SK-N-SH treated with all-trans-retinoic acid at 6 μM for 48 hours (cell line): ENCODE results near the gene BCKDHB.

Experiments
- ATAC-seq: fragments of 200-7000 bp; cut with Tn5 transposase; 3 replicates; pipeline ENCODE4 v1.9.1; 2020; ENCODE audit warnings: mild to moderate bottlenecking, moderate library complexity
- ARNTL ChIP-seq: fragments of 450-650 bp; formaldehyde crosslinking; IDR thresholded peaks from 2 replicates; pipeline ENCODE4 v1.5.0; 2020; ENCODE audit warnings: low read depth, mild to moderate bottlenecking, moderate library complexity, borderline replicate concordance
- BACH2 ChIP-seq: fragments of 250-450 bp; sonication (Bioruptor Pico); IDR thresholded peaks from 2 replicates; pipeline ENCODE4 v1.9.0; 2021; ENCODE audit warnings: mild to moderate bottlenecking, borderline replicate concordance
- CSDC2 ChIP-seq: fragments of 250-450 bp; sonication (Bioruptor Pico); IDR thresholded peaks from 2 replicates; pipeline ENCODE4 v1.5.0; 2020; ENCODE audit warnings: mild to moderate bottlenecking, moderate library complexity
- ESRRG ChIP-seq: fragments of 250-450 bp; sonication (Bioruptor Pico); IDR thresholded peaks from 2 replicates; pipeline ENCODE4 v1.6.1; 2021; ENCODE audit warnings: mild to moderate bottlenecking
- GLIS3 ChIP-seq: fragments of 250-450 bp; sonication (Bioruptor Pico); IDR thresholded peaks from 2 replicates; pipeline ENCODE4 v1.5.0; 2020; ENCODE audit warnings: mild to moderate bottlenecking, moderate library complexity
- ISL1 ChIP-seq: fragments of 250-450 bp; sonication (Bioruptor Pico); IDR thresholded peaks from 2 replicates; pipeline ENCODE4 v2.1.2; 2022; ENCODE audit warnings: mild to moderate bottlenecking, moderate library complexity
- OSR1 ChIP-seq: fragments of 250-450 bp; sonication (Bioruptor Pico); IDR thresholded peaks from 2 replicates; pipeline ENCODE4 v1.8.0; 2022; ENCODE audit warnings: moderate library complexity, mild to moderate bottlenecking, inconsistent platforms
- PPARA ChIP-seq: fragments of 250-450 bp; sonication (Bioruptor Pico); IDR thresholded peaks from 2 replicates; pipeline ENCODE4 v1.5.0; 2020; ENCODE audit warnings: mild to moderate bottlenecking, borderline replicate concordance
- RARB ChIP-seq: fragments of 250-450 bp; sonication (Bioruptor Pico); IDR thresholded peaks from 2 replicates; pipeline ENCODE4 v1.8.0; 2021; ENCODE audit warnings: mild to moderate bottlenecking, moderate library complexity
- SNAI2 ChIP-seq: fragments of 250-450 bp; sonication (Bioruptor Pico); IDR thresholded peaks from 2 replicates; pipeline ENCODE4 v1.5.0; 2020; ENCODE audit warnings: mild to moderate bottlenecking, moderate library complexity
- TCF4 ChIP-seq: fragments of 250-450 bp; sonication (Bioruptor Pico); IDR thresholded peaks from 2 replicates; pipeline ENCODE4 v1.8.0; 2021; ENCODE audit warnings: mild to moderate bottlenecking, moderate library complexity, borderline replicate concordance
- TOX ChIP-seq: fragments of 250-450 bp; sonication (Bioruptor Pico); IDR thresholded peaks from 2 replicates; pipeline ENCODE4 v1.8.0; 2021; ENCODE audit warnings: mild to moderate bottlenecking, moderate library complexity, borderline replicate concordance
- ZC3H10 ChIP-seq: fragments of 250-450 bp; sonication (Bioruptor Pico); IDR thresholded peaks from 2 replicates; pipeline ENCODE4 v1.5.1; 2021; ENCODE audit warnings: mild to moderate bottlenecking, moderate library complexity
- ZFP3 ChIP-seq: fragments of 250-450 bp; sonication (Bioruptor Pico); IDR thresholded peaks from 2 replicates; pipeline ENCODE4 v1.5.0; 2020; ENCODE audit warnings: mild to moderate bottlenecking, moderate library complexity
- ZNF565 ChIP-seq: fragments of 450-650 bp; formaldehyde crosslinking; conservative IDR thresholded peaks from 2 replicates; pipeline ENCODE4 v1.5.0; 2020; ENCODE audit warnings: low read depth, mild to moderate bottlenecking, moderate library complexity
- ZNF70 ChIP-seq: fragments of 450-650 bp; formaldehyde crosslinking; IDR thresholded peaks from 2 replicates; pipeline ENCODE4 v1.5.0; 2020; ENCODE audit warnings: mild to moderate bottlenecking, moderate library complexity
- TF ChIP-seq, protein P1 (sequence below): fragments of 250-450 bp; sonication (Bioruptor Pico); IDR thresholded peaks from 2 replicates; pipeline ENCODE4 v1.5.1; 2020; ENCODE audit warnings: low read depth, mild to moderate bottlenecking, moderate library complexity
- TF ChIP-seq, protein P2 (sequence below): fragments of 250-450 bp; sonication (Bioruptor Pico); IDR thresholded peaks from 2 replicates; pipeline ENCODE4 v1.8.0; 2021; ENCODE audit warnings: low read depth, mild to moderate bottlenecking, moderate library complexity, borderline replicate concordance
- TF ChIP-seq, protein P3 (sequence below): fragments of 250-450 bp; sonication (Bioruptor Pico); IDR thresholded peaks from 2 replicates; pipeline ENCODE4 v1.8.0; 2020; ENCODE audit warnings: mild to moderate bottlenecking, moderate library complexity, borderline replicate concordance
- TF ChIP-seq, protein P4 (sequence below): fragments of 250-450 bp; sonication (Bioruptor Pico); IDR thresholded peaks from 2 replicates; pipeline ENCODE4 v1.5.0; 2020; ENCODE audit warnings: mild to moderate bottlenecking, moderate library complexity
- TF ChIP-seq, protein P5 (sequence below): fragments of 250-450 bp; sonication (Bioruptor Pico); IDR thresholded peaks from 2 replicates; pipeline ENCODE4 v1.5.1; 2021; ENCODE audit warnings: mild to moderate bottlenecking, moderate library complexity

BCKDHB gene

DNA sequence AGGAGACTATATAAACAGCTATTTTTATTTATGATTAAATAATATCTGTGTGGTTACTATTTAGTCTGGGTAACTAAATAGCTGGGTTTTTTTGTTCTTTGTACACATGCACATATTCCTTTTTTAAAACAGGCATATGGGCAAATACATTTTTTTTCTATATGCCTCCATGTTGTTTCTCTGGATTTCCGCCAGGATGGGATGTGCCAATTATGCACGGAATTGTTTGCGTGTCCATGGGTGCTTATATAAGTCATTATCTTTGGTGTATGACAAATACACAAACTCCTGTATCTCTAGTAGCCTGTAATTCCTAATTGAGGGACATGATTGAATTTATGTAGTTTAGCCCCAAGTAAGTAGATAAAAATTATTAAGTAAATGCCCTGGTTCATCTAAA, 226.9 kb downstream of the BCKDHB start:
- TF ChIP-seq ISL1 (CRISPR knock-in tag): no peak
- no peak for TF ChIP-seq TOX
- TF ChIP-seq CSDC2 (CRISPR knock-in tag): no peak
- ATAC-seq: no peak

DNA sequence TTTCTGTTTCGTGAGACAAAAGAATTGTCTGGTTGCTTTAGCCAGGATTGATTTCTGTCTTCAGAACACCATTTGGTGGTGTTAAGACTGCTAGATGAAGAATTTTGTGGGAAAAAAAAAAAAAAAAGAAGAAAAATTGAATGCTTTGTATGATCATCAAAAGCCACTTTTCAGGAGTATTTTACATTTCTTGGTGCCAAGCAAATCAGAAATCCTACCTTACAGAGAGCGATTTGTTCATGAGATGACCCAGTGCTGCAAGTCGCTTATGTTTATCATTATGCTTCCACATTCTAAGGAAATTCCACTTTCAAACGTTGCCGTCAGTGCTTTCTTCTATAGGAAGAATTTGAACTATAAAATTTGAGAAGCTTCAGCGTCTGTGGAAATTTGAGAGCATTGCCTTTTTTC, 228.7 kb downstream of the BCKDHB start:
- peak; percentile 44; the same call in 1 of the 3 replicates for ATAC-seq
- TF ChIP-seq TCF4 (no peak), PPARA (CRISPR knock-in tag) (no peak), TOX (no peak), OSR1 (CRISPR knock-in tag) (no peak), ARNTL (CRISPR knock-in tag) (no peak), ESRRG (CRISPR knock-in tag) (no peak), ZNF565 (CRISPR knock-in tag) (no peak)
- TF ChIP-seq, protein P1, sequence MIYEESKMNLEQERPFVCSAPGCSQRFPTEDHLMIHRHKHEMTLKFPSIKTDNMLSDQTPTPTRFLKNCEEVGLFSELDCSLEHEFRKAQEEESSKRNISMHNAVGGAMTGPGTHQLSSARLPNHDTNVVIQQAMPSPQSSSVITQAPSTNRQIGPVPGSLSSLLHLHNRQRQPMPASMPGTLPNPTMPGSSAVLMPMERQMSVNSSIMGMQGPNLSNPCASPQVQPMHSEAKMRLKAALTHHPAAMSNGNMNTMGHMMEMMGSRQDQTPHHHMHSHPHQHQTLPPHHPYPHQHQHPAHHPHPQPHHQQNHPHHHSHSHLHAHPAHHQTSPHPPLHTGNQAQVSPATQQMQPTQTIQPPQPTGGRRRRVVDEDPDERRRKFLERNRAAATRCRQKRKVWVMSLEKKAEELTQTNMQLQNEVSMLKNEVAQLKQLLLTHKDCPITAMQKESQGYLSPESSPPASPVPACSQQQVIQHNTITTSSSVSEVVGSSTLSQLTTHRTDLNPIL: no peak
- TF ChIP-seq, protein P2, sequence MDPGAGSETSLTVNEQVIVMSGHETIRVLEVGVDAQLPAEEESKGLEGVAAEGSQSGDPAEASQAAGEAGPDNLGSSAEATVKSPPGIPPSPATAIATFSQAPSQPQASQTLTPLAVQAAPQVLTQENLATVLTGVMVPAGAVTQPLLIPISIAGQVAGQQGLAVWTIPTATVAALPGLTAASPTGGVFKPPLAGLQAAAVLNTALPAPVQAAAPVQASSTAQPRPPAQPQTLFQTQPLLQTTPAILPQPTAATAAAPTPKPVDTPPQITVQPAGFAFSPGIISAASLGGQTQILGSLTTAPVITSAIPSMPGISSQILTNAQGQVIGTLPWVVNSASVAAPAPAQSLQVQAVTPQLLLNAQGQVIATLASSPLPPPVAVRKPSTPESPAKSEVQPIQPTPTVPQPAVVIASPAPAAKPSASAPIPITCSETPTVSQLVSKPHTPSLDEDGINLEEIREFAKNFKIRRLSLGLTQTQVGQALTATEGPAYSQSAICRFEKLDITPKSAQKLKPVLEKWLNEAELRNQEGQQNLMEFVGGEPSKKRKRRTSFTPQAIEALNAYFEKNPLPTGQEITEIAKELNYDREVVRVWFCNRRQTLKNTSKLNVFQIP (CRISPR knock-in tag): no peak
- TF ChIP-seq, protein P3, sequence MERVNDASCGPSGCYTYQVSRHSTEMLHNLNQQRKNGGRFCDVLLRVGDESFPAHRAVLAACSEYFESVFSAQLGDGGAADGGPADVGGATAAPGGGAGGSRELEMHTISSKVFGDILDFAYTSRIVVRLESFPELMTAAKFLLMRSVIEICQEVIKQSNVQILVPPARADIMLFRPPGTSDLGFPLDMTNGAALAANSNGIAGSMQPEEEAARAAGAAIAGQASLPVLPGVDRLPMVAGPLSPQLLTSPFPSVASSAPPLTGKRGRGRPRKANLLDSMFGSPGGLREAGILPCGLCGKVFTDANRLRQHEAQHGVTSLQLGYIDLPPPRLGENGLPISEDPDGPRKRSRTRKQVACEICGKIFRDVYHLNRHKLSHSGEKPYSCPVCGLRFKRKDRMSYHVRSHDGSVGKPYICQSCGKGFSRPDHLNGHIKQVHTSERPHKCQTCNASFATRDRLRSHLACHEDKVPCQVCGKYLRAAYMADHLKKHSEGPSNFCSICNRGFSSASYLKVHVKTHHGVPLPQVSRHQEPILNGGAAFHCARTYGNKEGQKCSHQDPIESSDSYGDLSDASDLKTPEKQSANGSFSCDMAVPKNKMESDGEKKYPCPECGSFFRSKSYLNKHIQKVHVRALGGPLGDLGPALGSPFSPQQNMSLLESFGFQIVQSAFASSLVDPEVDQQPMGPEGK: no peak
- TF ChIP-seq, all 23 proteins: peak for 0

DNA sequence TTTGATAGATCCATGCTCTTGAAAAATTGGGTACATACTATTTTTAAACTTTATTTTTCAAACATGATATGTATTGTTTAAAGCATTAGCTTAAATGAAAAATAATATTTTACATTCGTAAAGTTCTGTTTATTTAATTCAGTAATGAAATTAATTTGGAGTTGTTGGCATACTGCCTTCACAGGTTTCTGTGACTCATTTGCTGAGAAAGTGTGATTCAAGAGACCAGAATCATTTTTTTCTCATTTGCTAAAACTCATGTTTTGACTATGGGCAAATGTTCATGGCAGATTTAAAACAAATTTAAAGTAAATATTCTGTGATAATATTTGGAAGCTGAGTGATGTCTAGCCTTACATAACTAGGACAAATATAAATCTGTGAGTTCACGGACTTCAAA, 230.4 kb downstream of the BCKDHB start:
- TF ChIP-seq BACH2 (CRISPR knock-in tag) (no peak), ZC3H10 (CRISPR knock-in tag) (no peak), ARNTL (CRISPR knock-in tag) (no peak), ISL1 (CRISPR knock-in tag) (no peak), CSDC2 (CRISPR knock-in tag) (no peak), ZNF70 (CRISPR knock-in tag) (no peak)
- TF ChIP-seq, protein P4, sequence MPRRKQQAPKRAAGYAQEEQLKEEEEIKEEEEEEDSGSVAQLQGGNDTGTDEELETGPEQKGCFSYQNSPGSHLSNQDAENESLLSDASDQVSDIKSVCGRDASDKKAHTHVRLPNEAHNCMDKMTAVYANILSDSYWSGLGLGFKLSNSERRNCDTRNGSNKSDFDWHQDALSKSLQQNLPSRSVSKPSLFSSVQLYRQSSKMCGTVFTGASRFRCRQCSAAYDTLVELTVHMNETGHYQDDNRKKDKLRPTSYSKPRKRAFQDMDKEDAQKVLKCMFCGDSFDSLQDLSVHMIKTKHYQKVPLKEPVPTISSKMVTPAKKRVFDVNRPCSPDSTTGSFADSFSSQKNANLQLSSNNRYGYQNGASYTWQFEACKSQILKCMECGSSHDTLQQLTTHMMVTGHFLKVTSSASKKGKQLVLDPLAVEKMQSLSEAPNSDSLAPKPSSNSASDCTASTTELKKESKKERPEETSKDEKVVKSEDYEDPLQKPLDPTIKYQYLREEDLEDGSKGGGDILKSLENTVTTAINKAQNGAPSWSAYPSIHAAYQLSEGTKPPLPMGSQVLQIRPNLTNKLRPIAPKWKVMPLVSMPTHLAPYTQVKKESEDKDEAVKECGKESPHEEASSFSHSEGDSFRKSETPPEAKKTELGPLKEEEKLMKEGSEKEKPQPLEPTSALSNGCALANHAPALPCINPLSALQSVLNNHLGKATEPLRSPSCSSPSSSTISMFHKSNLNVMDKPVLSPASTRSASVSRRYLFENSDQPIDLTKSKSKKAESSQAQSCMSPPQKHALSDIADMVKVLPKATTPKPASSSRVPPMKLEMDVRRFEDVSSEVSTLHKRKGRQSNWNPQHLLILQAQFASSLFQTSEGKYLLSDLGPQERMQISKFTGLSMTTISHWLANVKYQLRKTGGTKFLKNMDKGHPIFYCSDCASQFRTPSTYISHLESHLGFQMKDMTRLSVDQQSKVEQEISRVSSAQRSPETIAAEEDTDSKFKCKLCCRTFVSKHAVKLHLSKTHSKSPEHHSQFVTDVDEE: no peak
- TF ChIP-seq, protein P2 (CRISPR knock-in tag): no peak
- no peak for ATAC-seq

DNA sequence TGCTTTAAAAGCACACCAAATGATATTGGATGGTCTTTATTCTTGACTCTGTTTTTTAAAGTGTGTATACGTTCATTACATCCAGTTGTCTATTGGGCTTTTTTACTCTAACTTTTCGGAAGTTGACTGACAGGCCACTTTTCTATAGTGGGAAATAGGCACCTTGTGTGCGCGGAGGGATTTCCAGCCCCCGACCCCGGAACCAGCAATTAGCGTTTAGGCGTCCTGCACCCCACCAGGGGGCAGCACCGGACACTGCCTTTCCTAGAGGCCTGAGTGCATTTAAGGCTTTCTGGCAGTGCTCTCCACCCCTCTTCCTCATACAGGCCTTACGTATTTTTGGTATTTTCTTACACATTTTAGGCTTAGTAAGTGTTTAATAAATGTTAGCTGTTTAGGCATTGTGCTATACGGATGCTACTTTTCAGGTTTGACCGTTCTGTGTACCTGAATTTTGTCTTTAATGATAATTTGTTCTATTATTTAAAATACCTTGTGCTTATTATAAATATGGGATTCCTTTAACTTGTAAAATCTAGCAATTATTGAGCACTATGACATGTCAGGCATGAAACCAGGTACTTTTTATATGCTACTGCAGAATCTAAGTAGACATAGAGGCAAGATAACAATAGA, 231.8 kb downstream of the BCKDHB start:
- no peak for ATAC-seq
- TF ChIP-seq ZNF70 (CRISPR knock-in tag) (no peak), PPARA (CRISPR knock-in tag) (no peak), GLIS3 (CRISPR knock-in tag) (no peak), OSR1 (CRISPR knock-in tag) (no peak), CSDC2 (CRISPR knock-in tag) (no peak), RARB (CRISPR knock-in tag) (no peak), ZFP3 (CRISPR knock-in tag) (no peak), SNAI2 (CRISPR knock-in tag) (no peak), ARNTL (CRISPR knock-in tag) (no peak), ZNF565 (CRISPR knock-in tag) (no peak)
- TF ChIP-seq, protein P2 (CRISPR knock-in tag): no peak
- TF ChIP-seq, protein P5, sequence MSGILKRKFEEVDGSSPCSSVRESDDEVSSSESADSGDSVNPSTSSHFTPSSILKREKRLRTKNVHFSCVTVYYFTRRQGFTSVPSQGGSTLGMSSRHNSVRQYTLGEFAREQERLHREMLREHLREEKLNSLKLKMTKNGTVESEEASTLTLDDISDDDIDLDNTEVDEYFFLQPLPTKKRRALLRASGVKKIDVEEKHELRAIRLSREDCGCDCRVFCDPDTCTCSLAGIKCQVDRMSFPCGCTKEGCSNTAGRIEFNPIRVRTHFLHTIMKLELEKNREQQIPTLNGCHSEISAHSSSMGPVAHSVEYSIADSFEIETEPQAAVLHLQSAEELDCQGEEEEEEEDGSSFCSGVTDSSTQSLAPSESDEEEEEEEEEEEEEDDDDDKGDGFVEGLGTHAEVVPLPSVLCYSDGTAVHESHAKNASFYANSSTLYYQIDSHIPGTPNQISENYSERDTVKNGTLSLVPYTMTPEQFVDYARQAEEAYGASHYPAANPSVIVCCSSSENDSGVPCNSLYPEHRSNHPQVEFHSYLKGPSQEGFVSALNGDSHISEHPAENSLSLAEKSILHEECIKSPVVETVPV: no peak
